ENCODE data around the gene C6orf89.
"Not testable (repeated sequence)": the region's sequence is repeated elsewhere in the genome, so short reads cannot be mapped to it uniquely, and the experiment has no call there.

Gene C6orf89

DNA sequence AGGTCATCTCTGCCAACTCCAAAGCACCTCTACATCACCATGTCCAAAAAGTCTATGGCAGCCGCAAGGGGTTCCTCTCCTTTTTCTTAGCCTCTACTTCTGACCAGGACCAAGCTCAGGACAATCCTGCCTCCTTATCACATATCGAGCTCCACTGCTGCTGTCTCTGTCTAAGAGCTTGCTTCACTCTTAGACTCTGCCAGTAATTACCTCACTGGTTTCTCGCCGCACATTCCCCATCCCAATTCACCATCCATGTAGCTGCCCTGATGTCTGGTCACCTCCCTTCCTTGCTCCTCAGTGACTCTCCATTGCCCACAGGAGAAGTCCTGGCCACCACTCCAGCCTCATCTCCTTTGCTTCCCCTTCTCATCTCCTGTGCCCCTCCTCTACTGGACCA lies 44.7 kb downstream of the C6orf89 start:
- Histone ChIP-seq H3K9me3 (ENCODE audit: control insufficient read depth, insufficient read depth, low read length) (no peaks in the 10 kb centered on the region), H3K4me3 (ENCODE audit: low read depth, low read length) (no peak overlapping the region), H3K27me3 (ENCODE audit: control insufficient read depth, insufficient read depth, low read length) (no peaks in the 10 kb centered on the region), H3K9ac (ENCODE audit: low read depth, low read length) (no peak overlapping the region), H3K4me1 (ENCODE audit: control insufficient read depth, insufficient read depth, low read length) (no peaks in the 10 kb centered on the region), H3K36me3 (ENCODE audit: control insufficient read depth, insufficient read depth, low read length) (no peaks in the 10 kb centered on the region)

DNA sequence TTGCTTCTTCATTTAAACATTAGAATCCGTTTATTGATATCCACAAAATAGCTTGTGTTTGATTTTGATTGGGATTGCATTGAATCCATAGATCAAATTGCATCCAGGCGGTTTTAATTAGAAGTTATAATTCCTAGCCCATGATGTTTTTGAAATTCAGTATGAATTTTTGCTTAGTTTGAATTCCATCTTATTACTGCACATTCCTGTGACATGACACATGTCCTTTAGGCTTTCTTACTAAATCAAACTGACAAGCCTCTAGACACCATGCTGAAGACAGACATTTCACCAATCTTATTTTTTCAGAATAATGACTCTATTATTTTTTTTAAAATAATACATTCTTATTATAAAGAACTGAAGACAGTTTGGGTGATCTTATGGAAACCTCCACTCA lies 47.4 kb downstream of the C6orf89 start:
- no peaks in the 10 kb centered on the region for H3K27me3 ChIP-seq (ENCODE audit: control insufficient read depth, insufficient read depth, low read length)
- no peak overlapping the region for H3K9ac ChIP-seq (ENCODE audit: low read depth, low read length)
- H3K9me3 ChIP-seq (ENCODE audit: control insufficient read depth, insufficient read depth, low read length), result no peaks in the 10 kb centered on the region
- no peaks in the 10 kb centered on the region for H3K4me1 ChIP-seq (ENCODE audit: control insufficient read depth, insufficient read depth, low read length)
- no peak overlapping the region for H3K4me3 ChIP-seq (ENCODE audit: low read depth, low read length)
- H3K36me3 ChIP-seq (ENCODE audit: control insufficient read depth, insufficient read depth, low read length), result no peaks in the 10 kb centered on the region

DNA sequence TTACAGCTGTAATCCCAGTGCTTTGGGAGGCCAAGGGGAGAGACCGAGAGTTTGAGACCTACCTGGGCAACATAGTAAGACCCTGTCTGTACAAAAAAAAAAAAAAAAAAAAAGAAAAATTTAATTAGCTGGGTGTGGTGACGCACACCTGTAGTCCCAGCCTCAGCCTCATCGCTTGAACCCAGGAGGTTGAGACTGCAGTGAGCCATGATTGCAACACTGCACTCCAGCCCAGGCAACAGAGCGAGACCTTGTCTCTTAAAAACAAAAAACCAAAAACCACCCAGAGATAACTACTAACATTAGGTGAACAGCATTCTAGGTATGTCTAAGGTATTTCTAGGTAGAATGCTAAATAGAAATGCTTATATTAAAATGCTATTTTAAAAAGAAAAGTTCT lies 47.8 kb downstream of the C6orf89 start:
- no peak overlapping the region for H3K4me3 ChIP-seq (ENCODE audit: low read depth, low read length)
- no peaks in the 10 kb centered on the region for H3K9me3 ChIP-seq (ENCODE audit: control insufficient read depth, insufficient read depth, low read length)
- H3K27me3 ChIP-seq (ENCODE audit: control insufficient read depth, insufficient read depth, low read length), result no peaks in the 10 kb centered on the region
- no peak overlapping the region for H3K9ac ChIP-seq (ENCODE audit: low read depth, low read length)
- H3K4me1 ChIP-seq (ENCODE audit: control insufficient read depth, insufficient read depth, low read length), result no peaks in the 10 kb centered on the region
- no peaks in the 10 kb centered on the region for H3K36me3 ChIP-seq (ENCODE audit: control insufficient read depth, insufficient read depth, low read length)

- Histone ChIP-seq H3K9me3 (ENCODE audit: control insufficient read depth, insufficient read depth, low read length) (no peaks in the 10 kb centered on the region), H3K36me3 (ENCODE audit: control insufficient read depth, insufficient read depth, low read length) (no peaks in the 10 kb centered on the region), H3K27me3 (ENCODE audit: control insufficient read depth, insufficient read depth, low read length) (no peaks in the 10 kb centered on the region), H3K9ac (ENCODE audit: low read depth, low read length) (no peak overlapping the region), H3K4me1 (ENCODE audit: control insufficient read depth, insufficient read depth, low read length) (no peaks in the 10 kb centered on the region), H3K4me3 (ENCODE audit: low read depth, low read length) (no peak overlapping the region)
Measured at GRCh38 chr6:36934901-36935300, 49.1 kb downstream of the C6orf89 start.

DNA sequence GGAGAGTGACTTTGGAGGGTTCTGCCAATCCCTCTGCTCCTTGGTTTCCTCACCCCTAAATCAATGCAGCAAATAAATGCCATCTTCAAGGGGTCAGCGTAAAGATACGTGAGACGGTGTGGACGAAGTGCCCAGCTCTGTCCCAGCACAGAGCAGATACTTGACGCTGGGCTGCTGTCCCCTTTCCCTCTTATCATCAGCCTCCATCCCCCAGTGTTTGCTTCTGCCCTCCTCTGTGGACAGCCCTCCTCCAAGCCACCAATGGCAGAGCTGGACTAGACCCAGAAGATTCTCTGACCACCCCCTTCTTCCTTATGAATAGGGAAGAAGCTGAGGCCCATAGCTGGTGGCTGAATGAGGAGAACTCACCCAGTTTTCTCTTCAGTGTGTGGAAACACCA lies 51.1 kb downstream of the C6orf89 start:
- H3K36me3 ChIP-seq (ENCODE audit: control insufficient read depth, insufficient read depth, low read length), result no peaks in the 10 kb centered on the region
- no peaks in the 10 kb centered on the region for H3K4me1 ChIP-seq (ENCODE audit: control insufficient read depth, insufficient read depth, low read length)
- H3K27me3 ChIP-seq (ENCODE audit: control insufficient read depth, insufficient read depth, low read length), result no peaks in the 10 kb centered on the region
- no peak overlapping the region for H3K4me3 ChIP-seq (ENCODE audit: low read depth, low read length)
- no peaks in the 10 kb centered on the region for H3K9me3 ChIP-seq (ENCODE audit: control insufficient read depth, insufficient read depth, low read length)
- H3K9ac ChIP-seq (ENCODE audit: low read depth, low read length), result no peak overlapping the region

DNA sequence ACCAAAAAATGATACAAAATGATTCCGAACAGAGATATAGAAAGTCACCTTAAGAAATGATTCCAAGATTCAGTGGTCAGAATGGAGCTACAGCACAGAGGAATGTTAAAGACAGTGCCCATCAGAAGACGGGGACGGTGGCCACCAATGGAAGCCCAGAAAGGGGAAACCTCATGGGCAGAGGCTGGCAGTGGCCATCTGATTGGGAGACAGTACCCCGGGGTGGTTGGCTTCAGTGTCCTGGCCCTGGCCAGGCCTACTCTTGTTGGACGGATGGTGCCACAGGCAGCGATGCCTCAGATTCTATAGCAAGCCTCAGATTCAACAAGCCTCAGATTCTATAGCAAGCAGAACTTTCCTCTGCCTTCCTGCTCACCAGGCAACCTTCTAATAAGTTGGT lies 52.1 kb downstream of the C6orf89 start:
- Histone ChIP-seq H3K9ac (ENCODE audit: low read depth, low read length) (no peak overlapping the region), H3K9me3 (ENCODE audit: control insufficient read depth, insufficient read depth, low read length) (no peaks in the 10 kb centered on the region), H3K36me3 (ENCODE audit: control insufficient read depth, insufficient read depth, low read length) (no peaks in the 10 kb centered on the region), H3K4me1 (ENCODE audit: control insufficient read depth, insufficient read depth, low read length) (no peaks in the 10 kb centered on the region), H3K27me3 (ENCODE audit: control insufficient read depth, insufficient read depth, low read length) (no peaks in the 10 kb centered on the region), H3K4me3 (ENCODE audit: low read depth, low read length) (no peak overlapping the region)

GRCh38 chr6:36938536-36938935 lies 52.8 kb downstream of the C6orf89 start:
- no peak overlapping the region for H3K4me3 ChIP-seq (ENCODE audit: low read depth, low read length)
- no peaks in the 10 kb centered on the region for H3K27me3 ChIP-seq (ENCODE audit: control insufficient read depth, insufficient read depth, low read length)
- no peaks in the 10 kb centered on the region for H3K4me1 ChIP-seq (ENCODE audit: control insufficient read depth, insufficient read depth, low read length)
- no peaks in the 10 kb centered on the region for H3K9me3 ChIP-seq (ENCODE audit: control insufficient read depth, insufficient read depth, low read length)
- no peak overlapping the region for H3K9ac ChIP-seq (ENCODE audit: low read depth, low read length)
- no peaks in the 10 kb centered on the region for H3K36me3 ChIP-seq (ENCODE audit: control insufficient read depth, insufficient read depth, low read length)

GRCh38 chr6:36939005-36939404 lies 53.3 kb downstream of the C6orf89 start:
- H3K9me3 ChIP-seq (ENCODE audit: control insufficient read depth, insufficient read depth, low read length); H3K9ac ChIP-seq (ENCODE audit: low read depth, low read length); H3K4me3 ChIP-seq (ENCODE audit: low read depth, low read length); H3K27me3 ChIP-seq (ENCODE audit: control insufficient read depth, insufficient read depth, low read length); H3K36me3 ChIP-seq (ENCODE audit: control insufficient read depth, insufficient read depth, low read length); H3K4me1 ChIP-seq (ENCODE audit: control insufficient read depth, insufficient read depth, low read length): not testable (repeated sequence)

- no peaks in the 10 kb centered on the region for H3K27me3 ChIP-seq (ENCODE audit: control insufficient read depth, insufficient read depth, low read length)
- no peak overlapping the region for H3K4me3 ChIP-seq (ENCODE audit: low read depth, low read length)
- H3K9ac ChIP-seq (ENCODE audit: low read depth, low read length), result no peak overlapping the region
- no peaks in the 10 kb centered on the region for H3K9me3 ChIP-seq (ENCODE audit: control insufficient read depth, insufficient read depth, low read length)
- no peaks in the 10 kb centered on the region for H3K36me3 ChIP-seq (ENCODE audit: control insufficient read depth, insufficient read depth, low read length)
- H3K4me1 ChIP-seq (ENCODE audit: control insufficient read depth, insufficient read depth, low read length), result no peaks in the 10 kb centered on the region
Measured at GRCh38 chr6:36940027-36940426, 54.3 kb downstream of the C6orf89 start.

DNA sequence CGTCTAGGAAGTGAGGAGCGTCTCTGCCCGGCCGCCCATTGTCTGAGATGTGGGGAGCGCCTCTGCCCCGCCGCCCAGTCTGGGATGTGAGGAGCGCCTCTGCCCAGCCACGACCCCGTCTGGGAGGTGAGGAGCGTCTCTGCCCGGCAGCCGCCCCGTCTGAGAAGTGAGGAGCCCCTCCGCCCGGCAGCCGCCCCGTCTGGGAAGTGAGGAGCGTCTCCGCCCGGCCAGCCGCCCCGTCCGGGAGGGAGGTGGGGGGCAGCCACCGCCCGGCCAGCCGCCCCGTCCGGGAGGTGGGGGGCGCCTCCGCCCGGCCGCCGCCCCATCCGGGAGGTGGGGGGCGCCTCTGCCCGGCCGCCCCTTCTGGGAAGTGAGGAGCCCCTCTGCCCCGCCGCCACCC lies 55.8 kb downstream of the C6orf89 start:
- not testable (repeated sequence) for H3K9me3 ChIP-seq (ENCODE audit: control insufficient read depth, insufficient read depth, low read length); H3K9ac ChIP-seq (ENCODE audit: low read depth, low read length); H3K27me3 ChIP-seq (ENCODE audit: control insufficient read depth, insufficient read depth, low read length); H3K4me1 ChIP-seq (ENCODE audit: control insufficient read depth, insufficient read depth, low read length); H3K4me3 ChIP-seq (ENCODE audit: low read depth, low read length); H3K36me3 ChIP-seq (ENCODE audit: control insufficient read depth, insufficient read depth, low read length)

DNA sequence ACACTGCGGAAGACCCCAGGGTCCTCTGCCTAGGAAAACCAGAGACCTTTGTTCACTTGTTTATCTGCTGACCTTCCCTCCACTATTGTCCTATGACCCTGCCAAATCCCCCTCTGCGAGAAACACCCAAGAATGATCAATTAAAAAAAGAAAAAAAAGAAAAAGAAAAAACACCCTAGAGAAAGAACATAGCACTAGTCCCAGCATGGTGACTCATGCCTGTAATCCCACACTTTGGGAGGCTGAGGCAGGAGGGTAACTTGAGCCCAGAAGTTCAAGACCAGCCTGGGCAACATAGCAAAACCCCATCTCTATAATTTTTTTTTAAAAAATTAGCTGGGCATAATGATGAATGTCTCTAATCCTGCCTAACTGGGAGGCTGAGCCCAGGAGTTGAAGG lies 56.6 kb downstream of the C6orf89 start:
- H3K27me3 ChIP-seq (ENCODE audit: control insufficient read depth, insufficient read depth, low read length); H3K4me3 ChIP-seq (ENCODE audit: low read depth, low read length); H3K9me3 ChIP-seq (ENCODE audit: control insufficient read depth, insufficient read depth, low read length); H3K4me1 ChIP-seq (ENCODE audit: control insufficient read depth, insufficient read depth, low read length); H3K9ac ChIP-seq (ENCODE audit: low read depth, low read length); H3K36me3 ChIP-seq (ENCODE audit: control insufficient read depth, insufficient read depth, low read length): not testable (repeated sequence)

- Histone ChIP-seq H3K9me3 (ENCODE audit: control insufficient read depth, insufficient read depth, low read length) (no peaks in the 10 kb centered on the region), H3K9ac (ENCODE audit: low read depth, low read length) (no peak overlapping the region), H3K27me3 (ENCODE audit: control insufficient read depth, insufficient read depth, low read length) (no peaks in the 10 kb centered on the region), H3K4me3 (ENCODE audit: low read depth, low read length) (no peak overlapping the region), H3K4me1 (ENCODE audit: control insufficient read depth, insufficient read depth, low read length) (peaks cover 4% of the 10 kb centered on the region), H3K36me3 (ENCODE audit: control insufficient read depth, insufficient read depth, low read length) (no peaks in the 10 kb centered on the region)
Measured at GRCh38 chr6:36944650-36945049, 58.9 kb downstream of the C6orf89 start.

GRCh38 chr6:36945301-36945700 lies 59.5 kb downstream of the C6orf89 start:
- no peaks in the 10 kb centered on the region for H3K9me3 ChIP-seq (ENCODE audit: control insufficient read depth, insufficient read depth, low read length)
- peaks cover 9% of the 10 kb centered on the region for H3K4me1 ChIP-seq (ENCODE audit: control insufficient read depth, insufficient read depth, low read length)
- H3K4me3 ChIP-seq (ENCODE audit: low read depth, low read length), result no peak overlapping the region
- H3K27me3 ChIP-seq (ENCODE audit: control insufficient read depth, insufficient read depth, low read length), result no peaks in the 10 kb centered on the region
- H3K36me3 ChIP-seq (ENCODE audit: control insufficient read depth, insufficient read depth, low read length), result no peaks in the 10 kb centered on the region
- H3K9ac ChIP-seq (ENCODE audit: low read depth, low read length), result no peak overlapping the region

Measured in iPS-15b (cell line).